ENCODE results near the gene GXYLT2. TPM values are rescaled to one million over a fixed set of nuclear protein-coding genes. Genes with fewer than 3 reads are reported as not detected.

Gene GXYLT2
- total and polyA plus RNA-seq, 5 experiments from 2014 or later, result not detected

DNA sequence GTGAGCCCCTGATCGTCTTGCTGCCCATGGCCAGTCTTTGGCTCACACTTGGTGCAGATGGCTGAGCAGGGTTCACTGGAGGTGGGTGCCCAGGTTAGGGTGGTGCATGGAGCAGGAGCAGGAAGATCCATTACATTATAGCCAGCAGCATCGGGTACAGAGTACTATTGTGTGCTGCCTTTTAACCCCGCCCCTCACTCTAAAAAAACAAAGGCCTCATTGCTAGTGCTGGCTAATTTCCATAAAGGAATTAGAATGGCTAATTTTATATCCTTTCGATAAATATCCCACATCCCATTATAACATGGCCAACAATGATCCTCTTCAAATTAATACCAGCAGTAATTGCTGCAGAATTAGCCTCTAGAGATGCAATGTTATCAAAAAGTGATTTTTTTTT is 63.0 kb downstream of the GXYLT2 start:
- POLR2A ChIA-PET, result interaction anchor here (0.6 kb wide), 1 partner anchor 27 kb away, joined by 3 read pairs; no protein-coding TSS in a partner anchor
- Mint-ChIP-seq H3K4me1 (peaks cover 1 to 13% (median 12%) of the 10 kb centered on the region in 4 donors), H3K9me3 (no peaks in the 10 kb centered on the region), H3K27me3 (no peaks in the 10 kb centered on the region), H3K4me3 (peak overlapping the region in 1 of 10 donors; percentile 28), H3K36me3 (no peaks in the 10 kb centered on the region), H3K27ac (peak overlapping the region in 1 of 10 donors; percentile 63)
- ATAC-seq (no peak), DNase-seq (no peak)

DNA sequence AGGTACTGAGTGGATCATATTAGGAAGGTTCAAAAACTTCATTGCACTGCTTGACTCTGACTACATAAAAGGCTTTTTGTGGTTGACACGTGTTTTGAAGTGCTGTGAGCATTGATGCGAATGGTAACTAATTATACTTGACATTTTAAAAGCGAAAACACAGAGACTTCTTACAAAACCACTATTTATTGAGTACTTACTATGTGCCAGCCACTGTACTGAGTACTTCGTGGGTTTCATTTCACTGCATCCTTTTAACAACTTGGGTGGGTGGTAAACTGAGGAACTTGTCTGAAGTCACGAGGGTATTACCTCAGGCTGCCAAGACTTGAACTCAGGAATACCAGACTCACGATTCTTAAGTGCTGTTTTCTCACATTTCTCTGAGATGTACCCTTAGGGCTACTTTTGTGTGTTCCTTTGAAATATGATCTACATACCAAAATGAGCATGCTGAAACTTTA is 63.4 kb downstream of the GXYLT2 start:
- peaks cover 1 to 13% (median 12%) of the 10 kb centered on the region in 4 donors for H3K4me1 Mint-ChIP-seq
- no peaks in the 10 kb centered on the region for H3K36me3 Mint-ChIP-seq
- H3K27ac Mint-ChIP-seq, result no peak overlapping the region
- no peaks in the 10 kb centered on the region for H3K9me3 Mint-ChIP-seq
- no peaks in the 10 kb centered on the region for H3K27me3 Mint-ChIP-seq
- H3K4me3 Mint-ChIP-seq, result no peak overlapping the region
- peak in 1 of 10 donors; percentile 8 for DNase-seq
- ATAC-seq, result peak; percentile 49 to 67
- POLR2A ChIA-PET, result no interaction called here

DNA sequence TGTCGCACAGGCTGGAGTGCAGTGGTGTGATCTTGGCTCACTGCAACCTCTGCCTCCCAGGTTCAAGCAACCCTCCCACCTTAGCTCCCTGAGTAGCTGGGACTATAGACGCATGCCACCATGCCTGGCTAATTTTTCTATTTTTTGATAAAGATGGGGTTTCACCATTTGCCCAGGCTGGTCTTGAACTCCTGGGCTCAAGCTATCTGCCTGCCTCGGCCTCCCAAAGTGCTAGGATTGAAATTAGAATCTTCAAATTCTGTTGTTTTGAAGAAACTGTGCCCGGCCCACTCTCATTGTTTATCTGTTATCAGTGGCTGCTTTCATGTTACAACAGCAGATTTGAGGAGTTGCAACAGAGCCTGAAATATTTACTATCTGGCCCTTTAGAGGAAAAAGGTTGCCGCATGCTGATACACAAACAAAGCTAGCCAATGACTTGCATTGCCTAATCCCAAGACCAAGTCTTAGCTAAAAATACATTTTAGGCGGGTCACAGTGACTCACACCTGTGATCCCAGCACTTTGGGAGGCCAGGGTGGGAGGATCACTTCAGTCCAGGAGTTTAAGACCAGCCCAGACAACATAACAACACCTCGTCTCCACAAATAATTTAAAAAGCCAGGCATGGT is 65.6 kb downstream of the GXYLT2 start:
- H3K27me3 Mint-ChIP-seq, result no peaks in the 10 kb centered on the region
- no peaks in the 10 kb centered on the region for H3K9me3 Mint-ChIP-seq
- POLR2A ChIA-PET, result no interaction called here
- no peaks in the 10 kb centered on the region for H3K36me3 Mint-ChIP-seq
- ATAC-seq, result no peak
- no peak for DNase-seq
- H3K4me1 Mint-ChIP-seq, result peaks cover 1 to 13% (median 12%) of the 10 kb centered on the region in 4 donors
- no peak overlapping the region for H3K4me3 Mint-ChIP-seq
- no peak overlapping the region for H3K27ac Mint-ChIP-seq

DNA sequence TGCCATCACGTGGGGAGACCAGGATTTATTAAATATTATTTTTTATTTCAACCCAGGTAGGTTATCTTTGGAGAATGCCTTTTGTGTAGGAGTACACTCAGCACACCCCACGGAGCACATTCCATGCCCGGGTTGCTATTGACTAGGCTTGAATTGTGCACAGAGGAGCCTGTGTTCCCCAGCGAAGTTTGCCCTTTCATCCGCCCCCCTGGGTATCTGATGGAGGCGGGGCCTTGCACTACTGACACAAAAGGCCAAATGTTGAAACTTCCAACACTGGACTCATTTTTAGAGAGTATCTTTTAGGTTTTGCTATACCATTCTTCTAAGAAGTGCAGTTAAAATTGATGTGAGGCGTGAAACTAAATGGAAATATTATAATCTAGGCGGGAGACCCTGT is 69.5 kb downstream of the GXYLT2 start:
- no peaks in the 10 kb centered on the region for H3K27me3 Mint-ChIP-seq
- H3K4me3 Mint-ChIP-seq, result no peak overlapping the region
- H3K4me1 Mint-ChIP-seq, result peaks cover 6 to 15% (median 9%) of the 10 kb centered on the region in 4 donors
- H3K36me3 Mint-ChIP-seq, result no peaks in the 10 kb centered on the region
- POLR2A ChIA-PET, result no interaction called here
- H3K9me3 Mint-ChIP-seq, result no peaks in the 10 kb centered on the region
- DNase-seq (no peak), ATAC-seq (no peak)
- H3K27ac Mint-ChIP-seq, result no peak overlapping the region

DNA sequence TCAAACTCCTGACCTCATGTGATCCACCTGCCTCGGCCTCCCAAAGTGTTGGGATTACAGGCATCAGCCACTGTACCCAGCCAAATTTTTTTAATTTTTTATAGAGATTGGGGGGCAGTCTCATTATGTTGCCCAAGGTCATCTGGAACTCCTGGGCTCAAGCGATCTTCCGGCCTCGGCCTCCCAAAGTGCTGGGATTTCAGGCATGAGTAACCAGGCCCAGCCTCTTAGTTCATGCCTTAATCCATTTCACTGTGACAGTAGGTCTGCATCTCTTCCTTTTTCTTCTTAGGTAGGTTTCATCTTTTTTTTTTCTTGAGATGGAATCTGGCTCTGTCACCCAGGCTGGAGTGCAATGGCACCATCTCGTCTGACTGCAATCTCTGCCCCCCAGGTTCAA is 71.5 kb downstream of the GXYLT2 start:
- POLR2A ChIA-PET, result interaction anchor here (0.7 kb wide), 1 partner anchor 1693 kb away, joined by 8 read pairs; no protein-coding TSS in a partner anchor
- Mint-ChIP-seq H3K36me3 (no peaks in the 10 kb centered on the region), H3K27me3 (no peaks in the 10 kb centered on the region), H3K27ac (peak overlapping the region in 1 of 10 donors; percentile 73), H3K4me3 (no peak overlapping the region), H3K4me1 (peaks cover 7 to 15% (median 10%) of the 10 kb centered on the region in 4 donors), H3K9me3 (no peaks in the 10 kb centered on the region)
- ATAC-seq (no peak), DNase-seq (no peak)

DNA sequence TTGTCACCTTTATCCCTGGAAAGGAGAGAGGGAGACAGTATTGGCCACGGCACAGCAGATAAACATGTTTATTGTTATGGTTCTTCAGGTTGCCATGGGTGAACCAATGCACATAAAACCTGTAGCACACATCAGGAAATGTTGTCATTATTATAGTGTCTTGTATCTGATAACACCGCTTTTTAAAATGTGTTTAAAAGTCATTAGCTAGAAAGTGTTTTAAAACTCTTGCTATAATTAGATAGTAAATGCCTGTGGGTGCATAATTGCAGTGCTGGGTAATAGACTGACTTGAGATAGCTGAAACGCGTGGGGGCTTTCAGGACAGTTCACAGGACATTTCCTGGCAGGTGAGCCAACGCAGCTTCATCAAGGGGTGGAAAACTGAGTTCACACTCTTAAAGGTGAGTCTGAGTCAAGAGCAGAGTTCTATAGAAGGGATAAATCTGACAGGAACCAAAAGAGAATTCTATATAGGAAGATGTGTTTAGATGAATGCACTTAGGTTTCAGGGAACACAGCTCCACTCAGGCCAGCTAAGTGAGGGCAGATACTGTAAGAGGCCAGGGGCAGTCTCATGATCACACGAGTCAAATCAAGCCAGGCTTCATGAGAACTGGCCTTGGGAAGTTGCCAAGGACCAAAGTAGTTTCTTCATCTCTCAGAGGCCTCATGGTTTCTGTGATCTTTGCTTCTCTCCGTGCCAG is 73.1 kb downstream of the GXYLT2 start:
- ATAC-seq (no peak), DNase-seq (no peak)
- Mint-ChIP-seq H3K4me3 (no peak overlapping the region), H3K27ac (peak overlapping the region in 7 of 10 donors; percentile 28 to 60 (median 45)), H3K36me3 (no peaks in the 10 kb centered on the region), H3K27me3 (no peaks in the 10 kb centered on the region), H3K4me1 (peaks cover 11 to 32% (median 26%) of the 10 kb centered on the region in 4 donors), H3K9me3 (no peaks in the 10 kb centered on the region)
- POLR2A ChIA-PET, result no interaction called here

DNA sequence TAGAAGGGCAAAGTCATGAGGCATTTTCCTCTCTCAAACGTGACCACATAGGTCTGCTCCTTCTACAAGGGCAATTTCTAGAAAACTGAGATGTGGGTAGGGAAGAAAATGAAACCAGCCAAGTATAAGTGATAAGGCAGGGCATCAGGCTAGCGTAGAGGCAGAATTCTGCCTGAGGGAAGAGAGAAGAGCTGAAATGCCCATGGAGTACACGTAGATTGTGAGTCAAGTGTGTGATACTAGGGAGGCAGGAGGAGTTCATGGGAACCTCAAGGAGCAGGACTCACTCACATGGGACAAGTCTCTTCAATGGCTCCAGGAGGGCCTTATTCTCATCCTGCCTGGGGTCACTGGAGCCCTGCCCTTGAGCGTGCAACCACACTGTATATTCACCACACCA is 73.9 kb downstream of the GXYLT2 start:
- DNase-seq (no peak), ATAC-seq (no peak)
- POLR2A ChIA-PET, result no interaction called here
- no peaks in the 10 kb centered on the region for H3K36me3 Mint-ChIP-seq
- no peaks in the 10 kb centered on the region for H3K27me3 Mint-ChIP-seq
- no peak overlapping the region for H3K4me3 Mint-ChIP-seq
- H3K4me1 Mint-ChIP-seq, result peaks cover 11 to 35% (median 29%) of the 10 kb centered on the region in 4 donors
- peak overlapping the region in 3 of 10 donors; percentile 4 to 60 (median 18) for H3K27ac Mint-ChIP-seq
- no peaks in the 10 kb centered on the region for H3K9me3 Mint-ChIP-seq

DNA sequence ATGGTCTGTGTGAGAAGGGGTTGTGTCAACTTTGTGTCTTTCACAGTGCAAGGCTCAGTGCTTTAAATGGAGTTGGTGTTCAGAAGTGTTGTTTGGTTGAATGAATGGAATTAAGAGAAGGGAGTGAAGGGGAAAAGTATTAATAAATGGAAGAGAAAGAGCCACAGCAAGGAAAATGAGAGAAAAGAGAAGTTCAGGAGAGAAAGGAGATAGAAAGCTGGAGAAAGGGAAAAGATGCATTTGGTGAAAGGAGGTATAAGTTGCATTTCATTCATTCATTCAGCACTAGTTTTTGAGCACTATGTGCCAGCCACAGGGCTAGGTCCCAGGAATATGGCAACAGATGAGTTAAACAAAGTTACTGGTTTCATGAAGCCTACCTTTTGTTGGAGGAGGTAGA is 74.5 kb downstream of the GXYLT2 start:
- Mint-ChIP-seq H3K36me3 (no peaks in the 10 kb centered on the region), H3K27me3 (no peaks in the 10 kb centered on the region), H3K27ac (peak overlapping the region in 4 of 10 donors; percentile 4 to 70 (median 54)), H3K9me3 (no peaks in the 10 kb centered on the region), H3K4me3 (no peak overlapping the region), H3K4me1 (peaks cover 11 to 38% (median 32%) of the 10 kb centered on the region in 4 donors)
- no peak for DNase-seq
- POLR2A ChIA-PET, result no interaction called here
- ATAC-seq, result no peak

DNA sequence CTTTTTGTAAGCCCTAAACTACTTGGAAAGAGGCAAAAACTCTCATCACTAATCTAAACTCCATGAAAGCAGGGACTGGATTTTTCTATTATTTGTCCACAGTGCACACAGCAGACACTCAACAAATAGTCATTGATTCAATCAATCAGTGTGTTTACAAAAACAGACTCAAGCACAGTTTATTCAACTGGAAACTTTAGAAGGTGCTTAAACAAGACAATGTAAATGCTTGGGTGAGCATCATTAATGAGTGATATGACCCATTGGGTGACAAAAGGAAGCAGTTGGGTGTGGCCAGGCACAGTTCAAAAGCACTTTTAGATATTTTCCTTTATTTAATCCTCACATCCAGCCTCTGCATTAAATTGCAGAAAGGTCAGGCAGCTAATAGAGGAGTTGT is 76.8 kb downstream of the GXYLT2 start:
- Mint-ChIP-seq H3K9me3 (no peaks in the 10 kb centered on the region), H3K27ac (peak overlapping the region in 6 of 10 donors; percentile 5 to 93 (median 46)), H3K4me1 (peaks cover 11 to 41% (median 34%) of the 10 kb centered on the region in 4 donors), H3K36me3 (no peaks in the 10 kb centered on the region), H3K4me3 (no peak overlapping the region), H3K27me3 (no peaks in the 10 kb centered on the region)
- ATAC-seq (no peak), DNase-seq (no peak)
- POLR2A ChIA-PET, result interaction anchor here (1.0 kb wide), 1 partner anchor 35 kb away, joined by 4 read pairs; no protein-coding TSS in a partner anchor

DNA sequence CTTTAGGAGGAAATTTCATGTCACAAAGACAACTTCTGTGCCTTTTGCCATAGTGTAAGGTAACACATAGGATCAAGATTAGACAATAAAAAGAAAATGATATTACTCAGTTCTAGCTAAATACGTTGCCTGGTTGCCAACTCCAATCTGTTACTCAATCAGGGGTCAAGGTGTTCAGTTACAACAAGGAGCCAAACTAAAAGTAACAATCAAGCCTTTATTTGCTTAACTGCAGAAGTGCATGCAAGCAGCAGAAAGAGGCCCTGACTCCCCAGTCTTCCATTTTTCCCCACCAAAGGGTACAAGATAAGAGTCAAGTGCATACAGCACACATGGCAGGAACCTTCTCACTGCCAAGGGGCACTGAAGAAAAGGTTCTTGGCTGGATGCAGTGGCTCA is 80.4 kb downstream of the GXYLT2 start:
- DNase-seq, result no peak
- no peaks in the 10 kb centered on the region for H3K36me3 Mint-ChIP-seq
- H3K9me3 Mint-ChIP-seq, result no peaks in the 10 kb centered on the region
- H3K4me1 Mint-ChIP-seq, result peaks cover 4 to 30% (median 23%) of the 10 kb centered on the region in 4 donors
- POLR2A ChIA-PET, result no interaction called here
- ATAC-seq, result no peak
- no peak overlapping the region for H3K4me3 Mint-ChIP-seq
- no peak overlapping the region for H3K27ac Mint-ChIP-seq
- peaks cover 0 to 4% (median 0%) of the 10 kb centered on the region in 5 donors for H3K27me3 Mint-ChIP-seq

DNA sequence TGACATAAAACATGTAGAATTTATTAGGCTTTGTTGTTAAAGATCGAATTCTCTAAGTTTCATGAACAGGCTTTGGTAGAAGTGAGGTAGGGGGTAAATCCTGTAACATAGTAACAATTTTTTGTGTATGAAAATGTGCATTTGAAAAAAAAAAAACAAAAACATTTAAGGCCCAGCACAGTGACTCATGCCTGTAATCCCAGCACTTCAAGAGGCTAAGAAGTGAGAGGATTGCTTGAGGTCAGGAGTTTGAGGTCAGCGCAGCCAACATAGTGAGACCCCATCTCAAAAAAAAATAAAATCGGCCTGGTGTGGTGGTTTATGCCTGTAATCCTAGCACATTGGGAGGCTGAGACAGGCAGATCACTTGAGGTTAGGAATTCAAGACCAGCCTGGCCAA is 81.9 kb downstream of the GXYLT2 start:
- ATAC-seq, result no peak
- H3K36me3 Mint-ChIP-seq, result no peaks in the 10 kb centered on the region

DNA sequence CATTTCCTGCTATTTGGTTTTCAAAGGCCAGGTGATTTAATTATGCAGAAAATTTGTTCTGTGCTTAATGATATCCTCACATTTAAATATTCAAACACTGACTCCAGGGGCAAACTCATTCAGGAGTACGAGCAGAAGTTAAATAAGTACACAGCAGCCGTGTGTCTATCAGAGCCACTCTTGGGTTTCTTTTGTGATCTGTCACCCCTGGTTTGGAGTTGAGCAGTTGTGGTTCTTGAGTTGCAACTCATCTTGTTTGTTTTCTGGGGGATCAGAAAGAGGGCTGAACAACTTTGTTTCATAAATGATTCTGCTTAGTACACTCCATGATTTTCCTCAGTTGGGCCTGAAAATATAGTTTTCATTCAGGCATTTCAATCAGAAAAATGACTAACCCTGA is 83.1 kb downstream of the GXYLT2 start:
- Mint-ChIP-seq H3K4me3 (no peak overlapping the region), H3K9me3 (no peaks in the 10 kb centered on the region), H3K4me1 (peaks cover 0 to 14% (median 6%) of the 10 kb centered on the region in 4 donors), H3K36me3 (no peaks in the 10 kb centered on the region), H3K27ac (no peak overlapping the region), H3K27me3 (peaks cover 0 to 4% (median 3%) of the 10 kb centered on the region in 5 donors)
- DNase-seq (no peak), ATAC-seq (no peak)
- POLR2A ChIA-PET, result interaction anchor here (0.7 kb wide), 1 partner anchor 35 kb away, joined by 7 read pairs; no protein-coding TSS in a partner anchor

More for the DNA sequence above, 81.9 kb downstream of the GXYLT2 start:
- H3K27ac Mint-ChIP-seq, result no peak overlapping the region
- POLR2A ChIA-PET, result no interaction called here
- H3K9me3 Mint-ChIP-seq, result no peaks in the 10 kb centered on the region
- DNase-seq, result no peak
- H3K4me1 Mint-ChIP-seq, result peaks cover 4 to 26% (median 18%) of the 10 kb centered on the region in 4 donors
- H3K4me3 Mint-ChIP-seq, result no peak overlapping the region
- peaks cover 0 to 4% (median 3%) of the 10 kb centered on the region in 5 donors for H3K27me3 Mint-ChIP-seq

DNA sequence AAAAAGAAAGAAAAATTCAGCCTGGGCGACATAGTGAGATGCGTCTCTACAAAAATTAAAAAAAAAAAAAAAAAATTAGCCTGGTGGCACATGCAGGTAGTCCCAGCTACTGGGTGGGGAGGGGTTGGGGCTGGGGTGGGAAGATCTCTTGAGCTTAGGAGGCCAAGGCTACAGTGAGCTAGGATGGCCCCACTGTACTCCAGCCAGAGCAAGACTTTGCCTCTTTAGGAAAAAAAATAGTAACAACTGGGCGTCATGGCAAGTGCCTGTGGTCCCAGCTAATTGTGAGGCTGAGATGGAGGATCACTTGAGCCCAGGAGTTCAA is 84.8 kb downstream of the GXYLT2 start:
- H3K4me1 Mint-ChIP-seq, result peaks cover 0 to 4% (median under 1%) of the 10 kb centered on the region in 4 donors
- no peaks in the 10 kb centered on the region for H3K36me3 Mint-ChIP-seq
- DNase-seq (no peak), ATAC-seq (no peak)
- H3K9me3 Mint-ChIP-seq, result no peaks in the 10 kb centered on the region
- no peak overlapping the region for H3K4me3 Mint-ChIP-seq
- H3K27me3 Mint-ChIP-seq, result peaks cover 0 to 4% (median 3%) of the 10 kb centered on the region in 5 donors
- POLR2A ChIA-PET, result no interaction called here
- no peak overlapping the region for H3K27ac Mint-ChIP-seq

Measured in naive thymus-derived CD8-positive, alpha-beta T cell (primary cell).